HepG2 (cell line): Measurements from ENCODE around the gene GDF7. TPM values are rescaled to one million over a fixed set of nuclear protein-coding genes. Genes with fewer than 3 reads are reported as not detected.

Source experiments
- ARNTL ChIP-seq: sonication (generic); formaldehyde crosslinking; IDR thresholded peaks from 2 replicates; pipeline ENCODE4 v1.4.0; 2020; ENCODE audit warnings: mild to moderate bottlenecking, missing genetic modification reagents
- ELF1 ChIP-seq: sonication (generic); formaldehyde crosslinking; IDR thresholded peaks from 2 replicates; pipeline ENCODE4 v1.4.0; 2020; ENCODE audit warnings: missing genetic modification reagents
- ETV5 ChIP-seq: IDR thresholded peaks from 2 replicates; pipeline ENCODE4 v1.6.1; 2018; ENCODE audit warnings: missing biosample characterization, missing genetic modification reagents, inconsistent platforms, borderline replicate concordance
- HMGA1 ChIP-seq: sonication (generic); formaldehyde crosslinking; conservative IDR thresholded peaks from 2 replicates; pipeline ENCODE4 v1.4.0; 2020; ENCODE audit warnings: missing genetic modification reagents
- HNRNPL ChIP-seq: fragments of 200-400 bp; formaldehyde crosslinking; IDR thresholded peaks from 2 replicates; pipeline ENCODE4 v1.6.1; 2017; ENCODE audit warnings: mild to moderate bottlenecking, low read depth, low read length
- JUND ChIP-seq: sonication (generic); formaldehyde crosslinking; IDR thresholded peaks from 2 replicates; pipeline ENCODE4 v1.8.0; 2022; ENCODE audit warnings: mild to moderate bottlenecking, missing genetic modification reagents
- NRL ChIP-seq: sonication (generic); formaldehyde crosslinking; IDR thresholded peaks from 2 replicates; pipeline ENCODE4 v1.5.0; 2020; ENCODE audit warnings: missing genetic modification reagents, mild to moderate bottlenecking, moderate library complexity, borderline replicate concordance
- PCBP2 ChIP-seq: fragments of 200-400 bp; formaldehyde crosslinking; optimal IDR thresholded peaks from 2 replicates; pipeline ENCODE3; 2018; ENCODE audit warnings: low read length, low read depth; ENCODE audit not compliant: poor library complexity, severe bottlenecking
- PHF8 ChIP-seq: sonication (generic); formaldehyde crosslinking; IDR thresholded peaks from 2 replicates; pipeline ENCODE4 v1.5.0; 2020; ENCODE audit warnings: missing genetic modification reagents
- SRSF9 ChIP-seq: fragments of 200-400 bp; formaldehyde crosslinking; IDR thresholded peaks from 2 replicates; pipeline ENCODE4 v1.6.1; 2018; ENCODE audit warnings: borderline replicate concordance, mild to moderate bottlenecking, low read depth, low read length; ENCODE audit not compliant: insufficient read depth, poor library complexity, severe bottlenecking
- TCF7L2 ChIP-seq: IDR thresholded peaks from 2 replicates; pipeline ENCODE4 v1.6.1; 2011; ENCODE audit warnings: mild to moderate bottlenecking, low read depth, low read length, moderate library complexity
- THYN1 ChIP-seq: sonication (generic); formaldehyde crosslinking; IDR thresholded peaks from 2 replicates; pipeline ENCODE4 v1.8.1; 2023; ENCODE audit warnings: low read depth, mild to moderate bottlenecking, moderate library complexity, missing genetic modification reagents, borderline replicate concordance
- WIZ ChIP-seq: sonication (generic); formaldehyde crosslinking; IDR thresholded peaks from 2 replicates; pipeline ENCODE4 v1.5.1; 2020; ENCODE audit warnings: mild to moderate bottlenecking, missing genetic modification reagents
- ZBTB7B ChIP-seq: sonication (generic); formaldehyde crosslinking; IDR thresholded peaks from 2 replicates; pipeline ENCODE4 v1.4.0; 2020; ENCODE audit warnings: missing genetic modification reagents
- ZFP62 ChIP-seq: sonication (generic); formaldehyde crosslinking; IDR thresholded peaks from 2 replicates; pipeline ENCODE4 v1.4.0; 2020; ENCODE audit warnings: missing genetic modification reagents
- ZFP82 ChIP-seq: sonication (generic); formaldehyde crosslinking; IDR thresholded peaks from 2 replicates; pipeline ENCODE4 v1.5.1; 2020; ENCODE audit warnings: mild to moderate bottlenecking, missing genetic modification reagents, borderline replicate concordance
- ZMYM4 ChIP-seq: sonication (generic); formaldehyde crosslinking; IDR thresholded peaks from 2 replicates; pipeline ENCODE4 v1.8.1; 2023; ENCODE audit warnings: mild to moderate bottlenecking, missing genetic modification reagents
- ZNF12 ChIP-seq: sonication (generic); formaldehyde crosslinking; IDR thresholded peaks from 2 replicates; pipeline ENCODE4 v1.5.0; 2020; ENCODE audit warnings: missing genetic modification reagents
- ZNF160 ChIP-seq: sonication (generic); formaldehyde crosslinking; IDR thresholded peaks from 2 replicates; pipeline ENCODE4 v1.8.0; 2022; ENCODE audit warnings: mild to moderate bottlenecking, inconsistent platforms, missing genetic modification reagents
- ZNF383 ChIP-seq: sonication (generic); formaldehyde crosslinking; IDR thresholded peaks from 2 replicates; pipeline ENCODE4 v1.4.0; 2020; ENCODE audit warnings: missing genetic modification reagents, mild to moderate bottlenecking, borderline replicate concordance
- ZNF552 ChIP-seq: sonication (generic); formaldehyde crosslinking; IDR thresholded peaks from 2 replicates; pipeline ENCODE4 v1.9.0; 2022; ENCODE audit warnings: missing genetic modification reagents, mild to moderate bottlenecking, borderline replicate concordance
- ZNF563 ChIP-seq: sonication (generic); formaldehyde crosslinking; IDR thresholded peaks from 2 replicates; pipeline ENCODE4 v1.8.0; 2022; ENCODE audit warnings: mild to moderate bottlenecking, moderate library complexity, missing genetic modification reagents
- ZNF607 ChIP-seq: sonication (generic); formaldehyde crosslinking; IDR thresholded peaks from 2 replicates; pipeline ENCODE4 v1.5.1; 2020; ENCODE audit warnings: missing genetic modification reagents, mild to moderate bottlenecking, borderline replicate concordance
- ZNF709 ChIP-seq: sonication (generic); formaldehyde crosslinking; IDR thresholded peaks from 2 replicates; pipeline ENCODE4 v1.5.0; 2020; ENCODE audit warnings: mild to moderate bottlenecking, missing genetic modification reagents
- ZSCAN31 ChIP-seq: sonication (generic); formaldehyde crosslinking; IDR thresholded peaks from 2 replicates; pipeline ENCODE4 v1.5.0; 2020; ENCODE audit warnings: low read depth, mild to moderate bottlenecking, missing genetic modification reagents
- polyA plus RNA-seq, 8 experiments: library from polyadenylated mRNA; depleted of rRNA in 3 of 8; stranded (reverse) in 7 of 8; unstranded in 1 of 8; fragments of >200 nt; fragmentation: Illumina TruSeq in 4 of 8; extraction: Trizol in 4 of 8; gene quantifications; 2 replicates each; pipeline versions ENCODE4 v1.2.1 to v1.2.3, GENCODE V29; 2011 to 2016; ENCODE audit warnings: low read depth in 4 of 8, missing spikeins in 1 of 8, mixed read lengths in 1 of 8; ENCODE audit not compliant: insufficient read depth in 1 of 8
- total RNA-seq, 5 experiments: library from RNA; depleted of rRNA; stranded (reverse); fragments of >200 nt; fragmentation: Illumina TruSeq; extraction: Trizol; gene quantifications; 2 replicates each; pipeline ENCODE4 v1.2.3, GENCODE V29; 2016; ENCODE audit warnings: low read depth in 1 of 5
- TF ChIP-seq, protein P1 (sequence below), 2 experiments: sonication (generic) in 1 of 2; formaldehyde crosslinking in 1 of 2; IDR thresholded peaks; 2 replicates each; pipeline versions ENCODE4 v1.5.1 to v1.6.1; 2011 to 2020; ENCODE audit warnings: borderline replicate concordance in 1 of 2, low read depth in 1 of 2, low read length in 1 of 2, mild to moderate bottlenecking in 1 of 2, missing genetic modification reagents in 1 of 2, moderate library complexity in 1 of 2

Gene GDF7
- total and polyA plus RNA-seq, 2 of the 13 experiments (the other 11 are each of a cell fraction or from before 2014, with no cell fraction given): 1.6 to 15.0 TPM

DNA sequence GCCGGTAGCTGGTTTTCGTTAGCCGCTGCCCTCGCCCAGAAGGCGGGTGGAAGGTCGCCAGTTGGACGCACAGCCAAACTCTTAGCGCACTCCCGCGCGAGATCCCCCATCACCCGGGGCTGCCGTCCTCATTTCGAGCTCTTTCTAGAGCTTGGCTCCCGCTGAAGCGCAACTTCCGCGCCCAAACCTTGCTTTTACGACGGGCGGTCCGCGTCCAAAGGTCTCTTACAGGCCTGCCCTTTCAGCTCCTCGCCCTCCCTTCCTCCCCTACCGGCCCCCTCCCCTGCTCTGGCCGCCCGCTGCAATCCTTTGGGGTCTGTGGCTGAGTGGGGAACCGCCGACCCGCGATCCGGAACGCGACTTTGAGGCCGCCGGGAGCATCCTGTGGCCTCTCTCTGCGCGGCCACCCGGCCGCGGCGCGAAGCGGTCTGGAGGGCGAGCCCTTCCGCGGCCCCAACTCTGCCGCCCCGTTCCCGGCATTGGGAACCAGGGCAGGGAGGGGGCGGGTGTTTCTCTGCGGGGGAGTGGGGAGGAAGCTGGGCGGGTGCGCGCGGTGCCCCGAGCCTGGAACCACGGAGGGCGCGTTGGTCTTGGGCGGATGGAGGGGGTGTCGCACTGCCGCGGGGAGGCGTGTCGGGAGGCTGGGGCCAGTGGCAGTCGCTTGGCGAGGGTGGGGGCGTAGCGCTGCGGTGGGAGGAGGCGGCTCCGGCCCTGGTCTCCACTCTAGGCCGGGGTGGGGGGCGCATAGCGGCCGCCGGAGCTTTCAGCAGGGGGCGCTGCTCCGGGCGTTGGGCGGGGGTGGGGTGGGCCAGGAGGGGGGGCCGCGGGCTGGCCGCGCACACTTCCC is at the start of gene GDF7 (continued):
- TF ChIP-seq PCBP2 (no peak), HNRNPL (no peak), ZNF563 (CRISPR knock-in tag) (peak; percentile 63; the same call in 1 of the 2 replicates), TCF7L2 (no peak), ZNF160 (peak; percentile 58; the same call in 1 of the 2 replicates), ZFP82 (no peak), WIZ (no peak), ELF1 (CRISPR knock-in tag) (0 out of 2 replicates have a peak, but pooled peaks have one; percentile 22), ARNTL (CRISPR knock-in tag) (peak; percentile 75; the same call in 1 of the 2 replicates), ZNF607 (CRISPR knock-in tag) (0 out of 2 replicates have a peak, but pooled peaks have one; percentile 15), PHF8 (peak; percentile 56), JUND (CRISPR knock-in tag) (no peak), ZNF552 (CRISPR knock-in tag) (no peak; the same call in 1 of the 2 replicates), ZNF709 (CRISPR knock-in tag) (no peak), ETV5 (CRISPR knock-in tag) (no peak), THYN1 (CRISPR knock-in tag) (no peak), ZSCAN31 (peak; percentile 46; the same call in 1 of the 2 replicates), SRSF9 (no peak), ZBTB7B (CRISPR knock-in tag) (no peak), ZNF12 (0 out of 2 replicates have a peak, but pooled peaks have one; percentile 35), HMGA1 (CRISPR knock-in tag) (no peak), ZNF383 (CRISPR knock-in tag) (no peak), ZMYM4 (CRISPR knock-in tag) (peak; percentile 17), ZFP62 (CRISPR knock-in tag) (no peak), NRL (CRISPR knock-in tag) (peak; percentile 64)
- TF ChIP-seq, protein P1, sequence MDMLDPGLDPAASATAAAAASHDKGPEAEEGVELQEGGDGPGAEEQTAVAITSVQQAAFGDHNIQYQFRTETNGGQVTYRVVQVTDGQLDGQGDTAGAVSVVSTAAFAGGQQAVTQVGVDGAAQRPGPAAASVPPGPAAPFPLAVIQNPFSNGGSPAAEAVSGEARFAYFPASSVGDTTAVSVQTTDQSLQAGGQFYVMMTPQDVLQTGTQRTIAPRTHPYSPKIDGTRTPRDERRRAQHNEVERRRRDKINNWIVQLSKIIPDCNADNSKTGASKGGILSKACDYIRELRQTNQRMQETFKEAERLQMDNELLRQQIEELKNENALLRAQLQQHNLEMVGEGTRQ (IDR thresholded peaks at IDR 0.05; ENCODE audit: low read depth, low read length): no peak
- TF ChIP-seq, protein P1 (CRISPR knock-in tag; IDR thresholded peaks at IDR 0.05; ENCODE audit: borderline replicate concordance): no peak; the same call in 1 of the 2 replicates
